KMS-11 (cell line): ENCODE data around the gene PTPRN2.

Experiments
- H2AFZ ChIP-seq: fragments of 200-600 bp; sonication (generic); 2 replicates; pipeline ENCODE4 v1.6.1; 2016; ENCODE audit warnings: antibody characterized with exemption, mixed run types, low read depth
- H3K27ac ChIP-seq: fragments of 200-600 bp; sonication (generic); 2 replicates; pipeline ENCODE4 v1.6.1; 2016; ENCODE audit warnings: mild to moderate bottlenecking, mixed run types
- H3K27me3 ChIP-seq: fragments of 200-600 bp; sonication (generic); 2 replicates; pipeline ENCODE4 v1.6.1; 2017; ENCODE audit warnings: mild to moderate bottlenecking, low read depth, mixed run types, moderate library complexity; ENCODE audit not compliant: insufficient read depth
- H3K36me3 ChIP-seq: fragments of 200-600 bp; sonication (generic); 2 replicates; pipeline ENCODE4 v1.6.1; 2017; ENCODE audit warnings: mild to moderate bottlenecking, mixed run types; ENCODE audit not compliant: insufficient read depth
- H3K4me1 ChIP-seq: fragments of 200-600 bp; sonication (generic); 2 replicates; pipeline ENCODE4 v1.6.1; 2016; ENCODE audit warnings: mild to moderate bottlenecking, low read depth, mixed run types; ENCODE audit not compliant: poor library complexity, severe bottlenecking
- H3K4me2 ChIP-seq: fragments of 200-600 bp; sonication (generic); 2 replicates; pipeline ENCODE4 v1.7.0; 2016; ENCODE audit warnings: mild to moderate bottlenecking, mixed run types
- H3K4me3 ChIP-seq: fragments of 200-600 bp; sonication (generic); IDR thresholded peaks from 2 replicates; pipeline ENCODE4 v1.6.1; 2017; ENCODE audit warnings: low read depth, low read length, mixed read lengths; ENCODE audit not compliant: insufficient read depth
- H3K79me2 ChIP-seq: fragments of 200-600 bp; sonication (generic); 2 replicates; pipeline ENCODE4 v1.6.1; 2016; ENCODE audit warnings: low read depth, mixed run types; ENCODE audit not compliant: insufficient read depth
- H3K9ac ChIP-seq: fragments of 200-600 bp; sonication (generic); 2 replicates; pipeline ENCODE4 v1.6.1; 2016; ENCODE audit warnings: mild to moderate bottlenecking, mixed run types
- H4K20me1 ChIP-seq: fragments of 200-600 bp; sonication (generic); 2 replicates; pipeline ENCODE4 v1.6.1; 2016; ENCODE audit warnings: mild to moderate bottlenecking, mixed run types; ENCODE audit not compliant: insufficient read depth
- CTCF ChIP-seq: fragments of 200-600 bp; sonication (generic); conservative IDR thresholded peaks from 2 replicates; pipeline ENCODE4 v1.6.1; 2017; ENCODE audit warnings: low read depth, mild to moderate bottlenecking, antibody characterized with exemption, low read length, moderate library complexity, mixed read lengths

PTPRN2 gene

DNA sequence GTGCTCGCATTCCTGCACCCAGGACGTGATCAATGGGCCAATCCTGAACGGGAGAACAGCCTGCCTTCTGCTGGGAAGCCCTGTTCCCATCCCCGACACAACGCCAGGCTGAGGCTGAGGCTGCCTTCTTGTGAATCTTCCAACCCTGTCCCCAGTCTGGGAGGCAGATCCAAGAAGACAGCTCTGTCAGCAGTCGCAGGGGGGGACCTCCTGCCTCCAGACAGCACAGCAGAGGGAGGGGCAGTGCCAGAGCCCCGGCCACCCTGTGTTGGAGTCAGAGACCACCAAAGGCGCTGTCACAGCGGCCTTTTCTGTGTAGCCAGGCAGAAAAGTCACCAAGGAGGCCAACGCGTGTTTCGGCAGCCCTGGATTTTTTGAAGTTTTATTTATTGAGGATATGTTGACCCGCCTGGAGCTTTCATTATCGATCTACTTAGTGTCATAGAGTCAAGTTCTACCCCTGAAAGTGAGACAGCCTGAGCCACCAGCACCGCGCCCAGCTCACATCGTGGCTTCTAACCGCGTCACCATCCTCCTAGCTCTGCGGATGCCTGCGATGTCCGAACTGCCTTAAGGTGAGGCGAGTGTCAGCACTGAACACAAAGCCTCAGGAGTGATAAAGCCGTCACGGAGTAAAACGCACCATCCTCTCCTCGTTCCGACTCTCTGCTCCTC lies 86.1 kb downstream of the PTPRN2 start:
- Histone ChIP-seq H3K27me3 (peaks cover 18% of the 10 kb centered on the region; the same call in 1 of the 2 replicates), H3K4me3 (no peak overlapping the region), H3K9ac (no peak overlapping the region), H3K36me3 (no peaks in the 10 kb centered on the region), H3K27ac (no peak overlapping the region), H3K4me2 (no peak overlapping the region), H4K20me1 (no peaks in the 10 kb centered on the region), H3K79me2 (no peaks in the 10 kb centered on the region), H3K4me1 (no peaks in the 10 kb centered on the region), H2AFZ (no peak overlapping the region)
- TF ChIP-seq CTCF = no peak

GRCh38 chr7:158500651-158501052 lies 87.0 kb downstream of the PTPRN2 start:
- no peak for TF ChIP-seq CTCF
- Histone ChIP-seq H4K20me1 (no peaks in the 10 kb centered on the region), H3K4me1 (no peaks in the 10 kb centered on the region), H3K9ac (no peak overlapping the region), H3K27me3 (peaks cover 18% of the 10 kb centered on the region; the same call in 1 of the 2 replicates), H3K27ac (no peak overlapping the region), H3K36me3 (no peaks in the 10 kb centered on the region), H3K4me2 (no peak overlapping the region), H3K4me3 (no peak overlapping the region), H3K79me2 (no peaks in the 10 kb centered on the region), H2AFZ (no peak overlapping the region)

GRCh38 chr7:158499082-158499455 lies 88.6 kb downstream of the PTPRN2 start:
- Histone ChIP-seq H3K9ac (no peak overlapping the region), H3K27ac (no peak overlapping the region), H3K36me3 (no peaks in the 10 kb centered on the region), H3K4me3 (no peak overlapping the region), H3K4me1 (no peaks in the 10 kb centered on the region), H3K27me3 (peaks cover 18% of the 10 kb centered on the region; the same call in 1 of the 2 replicates), H3K4me2 (no peak overlapping the region), H2AFZ (no peak overlapping the region), H3K79me2 (no peaks in the 10 kb centered on the region), H4K20me1 (no peaks in the 10 kb centered on the region)
- no peak for TF ChIP-seq CTCF

DNA sequence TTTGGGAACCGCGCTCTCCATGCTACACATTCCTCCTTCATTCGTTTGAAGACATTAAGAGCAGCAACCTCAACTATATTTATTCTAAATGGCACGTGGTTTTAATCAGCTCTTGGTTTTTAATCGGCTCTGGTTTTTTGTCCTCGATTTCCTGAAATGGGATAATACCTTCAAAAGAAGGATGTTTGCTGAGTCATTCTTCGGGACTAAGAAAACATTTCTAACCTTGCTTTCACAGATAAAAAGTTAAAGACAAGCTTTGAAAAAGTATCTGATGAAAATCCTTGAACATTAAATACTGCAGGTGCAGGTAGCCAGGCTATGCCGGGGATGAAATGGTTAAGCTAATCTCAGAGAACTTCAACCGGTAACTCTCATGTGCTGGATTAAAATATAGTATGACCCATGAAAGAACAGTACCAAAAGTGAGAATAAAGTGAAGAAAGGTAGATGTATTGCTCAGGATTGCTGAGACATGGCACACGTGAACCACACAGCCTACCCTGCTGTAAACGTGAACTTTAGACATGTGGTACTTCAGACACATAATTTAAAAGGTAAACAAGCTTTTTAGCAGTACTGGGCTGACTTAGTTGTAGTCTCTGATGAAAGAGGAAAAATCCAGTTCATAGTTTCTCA lies 89.1 kb downstream of the PTPRN2 start:
- H3K9ac ChIP-seq = no peak overlapping the region
- H3K4me2 ChIP-seq = no peak overlapping the region
- H2AFZ ChIP-seq = no peak overlapping the region
- H3K79me2 ChIP-seq = no peaks in the 10 kb centered on the region
- no peak for TF ChIP-seq CTCF
- no peaks in the 10 kb centered on the region for H3K4me1 ChIP-seq
- no peaks in the 10 kb centered on the region for H3K36me3 ChIP-seq
- no peak overlapping the region for H3K27ac ChIP-seq
- H4K20me1 ChIP-seq = no peaks in the 10 kb centered on the region
- H3K27me3 ChIP-seq = peaks cover 18% of the 10 kb centered on the region; the same call in 1 of the 2 replicates
- H3K4me3 ChIP-seq = no peak overlapping the region
